RWPE1 (cell line): ENCODE data around the gene CAT.

Experiments used
- CTCF ChIA-PET: fragments of 350-600 bp; sonication (Branson Sonifier 250); formaldehyde crosslinking; extraction: SDS; loops from one replicate; lab custom pipeline; 2021; lab: Yijun Ruan, JAX
- POLR2A ChIA-PET: fragments of 400-600 bp; formaldehyde crosslinking; extraction: SDS; loops from one replicate; lab custom pipeline; 2020; ENCODE audit warnings: antibody characterized with exemption; ENCODE audit not compliant: low non-redundant PET; lab: Yijun Ruan, JAX
- DNase-seq: peaks from one replicate; pipeline ENCODE4 v3.0.0; 2012; ENCODE audit warnings: low spot score
- H3K27ac ChIP-seq: fragments of 450-650 bp; 2 replicates; pipeline ENCODE4 v1.5.1; 2017
- CTCF ChIP-seq: fragments of 450-650 bp; conservative IDR thresholded peaks from 2 replicates; pipeline ENCODE4 v1.5.1; 2017; ENCODE audit warnings: low read depth, mild to moderate bottlenecking

CAT gene

DNA sequence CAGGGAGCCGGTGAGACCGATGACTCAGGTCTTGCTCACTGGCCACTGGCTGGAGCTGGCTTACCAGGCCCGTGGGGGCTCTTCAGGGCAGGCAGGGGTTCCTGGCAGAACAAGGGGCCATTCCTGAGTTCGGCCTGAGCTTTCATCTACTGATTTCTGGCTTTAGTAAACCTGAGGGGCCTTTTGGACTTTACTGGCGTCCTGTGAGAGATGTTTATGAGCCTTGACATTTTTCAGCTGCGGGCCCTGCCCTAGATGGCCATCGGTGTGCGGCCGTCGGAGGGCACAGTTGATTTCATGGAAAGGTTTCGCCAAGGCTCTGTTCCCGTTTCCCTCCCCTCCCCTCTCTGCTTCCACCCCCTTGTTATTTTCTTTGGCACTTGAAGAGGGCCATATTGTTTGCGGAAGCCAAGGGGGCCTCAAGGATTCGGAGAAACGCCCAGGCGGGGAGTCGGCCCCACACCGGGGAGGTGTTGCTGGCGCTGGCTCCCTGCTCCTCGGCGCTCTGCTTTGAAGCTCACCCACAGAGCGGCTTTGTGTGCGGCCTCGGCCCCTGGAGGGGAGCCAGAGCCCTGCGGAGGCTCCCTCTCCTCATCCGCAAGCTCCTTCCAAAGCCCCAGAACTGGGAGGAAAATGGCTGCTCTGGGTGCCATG lies 57.1 kb downstream of the CAT start:
- TF ChIP-seq CTCF, result no peak
- ChIA-PET CTCF (interaction anchor here (0.6 kb wide), 1 partner anchor 16 kb away, joined by 9 read pairs; no protein-coding TSS in a partner anchor), POLR2A (no interaction called here)
- DNase-seq, result peak; percentile 63
- no peak overlapping the region for H3K27ac ChIP-seq

DNA sequence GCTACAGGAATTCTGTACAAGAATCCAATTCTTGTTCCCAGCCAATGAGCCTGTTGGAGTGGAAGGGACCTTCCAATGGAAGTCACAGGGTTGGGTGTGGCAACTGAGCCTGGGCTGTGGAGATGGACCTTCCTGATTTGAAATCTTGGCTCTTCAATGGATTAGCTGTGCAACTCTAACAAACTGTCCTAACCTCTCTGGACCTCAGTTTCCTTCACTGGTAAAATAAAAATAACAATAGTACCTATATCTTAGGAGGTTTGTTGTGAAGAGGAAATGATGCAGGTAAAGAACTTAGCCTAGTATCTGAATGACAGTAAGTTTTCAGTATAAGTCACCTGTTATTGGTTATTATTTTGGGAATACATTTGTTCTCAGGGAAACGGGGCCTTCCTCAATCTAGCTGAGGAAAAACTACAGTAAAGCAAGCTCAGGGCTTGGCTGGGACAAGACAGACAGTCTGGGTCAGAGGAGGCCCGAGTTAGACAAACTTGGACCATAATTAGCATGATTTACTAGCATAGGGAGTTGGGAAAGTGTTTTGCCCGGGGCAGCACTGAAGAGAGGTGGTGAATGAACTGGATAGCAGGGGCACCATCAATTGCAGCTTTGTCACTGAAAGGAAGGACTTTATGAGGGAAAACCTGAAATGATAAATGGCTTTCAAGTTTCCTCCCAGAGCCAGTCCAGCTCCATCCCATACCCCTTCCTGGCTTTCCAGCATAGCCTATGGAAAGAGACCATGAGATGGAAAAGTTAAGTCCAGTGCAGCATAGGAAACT lies 61.2 kb downstream of the CAT start:
- H3K27ac ChIP-seq, result no peak overlapping the region
- no peak for DNase-seq
- POLR2A ChIA-PET, result no interaction called here
- CTCF ChIA-PET, result interaction anchor here (0.6 to 1.0 kb wide), 3 partner anchors 12 to 375 kb away, joined by 3 to 7 read pairs (median 5); partner anchors contain the start of gene ELF5
- no peak for TF ChIP-seq CTCF

GRCh38 chr11:34501500-34501899 lies 62.8 kb downstream of the CAT start:
- POLR2A ChIA-PET, result no interaction called here
- TF ChIP-seq CTCF, result no peak
- CTCF ChIA-PET, result no interaction called here
- peak overlapping the region; percentile 91 for H3K27ac ChIP-seq
- DNase-seq, result peak; percentile 36

GRCh38 chr11:34501949-34502348 lies 63.2 kb downstream of the CAT start:
- DNase-seq, result no peak
- ChIA-PET POLR2A (no interaction called here), CTCF (interaction anchor here (0.6 kb wide), 1 partner anchor 1464 kb away, joined by 3 read pairs; no protein-coding TSS in a partner anchor)
- TF ChIP-seq CTCF, result no peak
- peak overlapping the region; percentile 91 for H3K27ac ChIP-seq

- no peak for TF ChIP-seq CTCF
- H3K27ac ChIP-seq, result peak overlapping the region; percentile 91
- POLR2A ChIA-PET, result no interaction called here
- DNase-seq, result no peak
- CTCF ChIA-PET, result no interaction called here
Observed at GRCh38 chr11:34502949-34503348, 64.2 kb downstream of the CAT start.

GRCh38 chr11:34505874-34506273 lies 67.1 kb downstream of the CAT start:
- ChIA-PET CTCF (no interaction called here), POLR2A (no interaction called here)
- no peak for DNase-seq
- H3K27ac ChIP-seq, result no peak overlapping the region
- no peak for TF ChIP-seq CTCF
